Smooth muscle cell of the brain vasculature (primary cell): ENCODE measurements around the gene SDHB.

ENCODE experiments used
- DNase-seq: peaks from one replicate; pipeline ENCODE4 v3.0.0-alpha.2; 2012; ENCODE audit warnings: low read depth, low spot score

SDHB gene

DNA sequence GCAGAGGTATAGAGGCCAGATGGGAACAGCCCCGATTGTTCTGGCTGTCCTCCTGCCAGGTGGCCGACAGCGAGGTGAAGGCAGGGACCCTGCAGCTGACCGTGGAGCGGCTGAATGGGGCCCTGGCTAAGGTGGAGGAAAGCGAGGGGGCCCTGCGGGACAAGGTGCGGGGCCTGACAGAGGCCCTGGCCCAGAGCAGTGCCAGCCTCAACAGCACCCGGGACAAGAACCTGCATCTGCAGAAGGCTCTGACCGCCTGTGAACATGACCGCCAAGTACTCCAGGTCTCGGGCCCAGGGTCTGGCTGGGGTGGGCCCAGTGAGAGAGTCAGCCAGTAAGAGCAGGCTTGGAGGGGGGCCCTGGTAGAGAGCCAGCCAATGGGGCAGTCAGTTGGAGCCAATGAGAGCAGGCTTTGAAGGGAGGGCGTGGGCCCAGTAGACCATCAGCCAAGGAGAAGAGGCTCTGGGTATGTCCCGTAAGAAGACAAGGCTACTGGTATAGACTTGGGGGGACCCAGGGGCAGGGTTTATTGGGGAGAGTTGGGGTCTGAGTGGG lies 84.7 kb downstream of the SDHB start:
- DNase-seq, result no peak
